ENCODE results near the gene CIB4. TPM values are rescaled to one million over a fixed set of nuclear protein-coding genes. Genes with fewer than 3 reads are reported as not detected.

The CIB4 gene
- total and polyA plus RNA-seq, 9 of the 15 experiments (the other 6 are each of a cell fraction or from before 2014, with no cell fraction given) = not detected

DNA sequence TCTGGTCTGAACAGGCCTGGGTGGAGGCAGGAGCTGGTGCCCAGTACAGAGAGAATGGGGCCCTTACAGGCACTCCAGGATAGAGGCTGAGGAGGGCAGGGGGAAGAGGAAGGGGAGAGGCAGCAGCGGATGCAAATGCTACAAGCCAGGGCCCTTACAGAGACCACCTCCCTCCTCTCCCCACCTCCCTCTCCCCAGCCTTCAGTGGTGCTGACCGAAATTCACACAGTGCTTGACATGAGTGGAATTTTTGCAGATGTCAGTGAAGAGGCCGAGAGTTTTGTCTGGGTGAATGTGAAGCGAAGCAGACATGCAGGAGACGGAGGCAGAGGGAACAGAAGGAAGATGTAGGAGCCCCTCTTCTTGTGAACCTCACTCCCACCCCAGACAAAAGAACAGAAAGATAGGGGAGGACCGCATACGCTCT, 31.9 kb downstream of the CIB4 start:
- intact Hi-C loops (cut with micrococcal nuclease) = loop anchor here (5.0 kb wide), 1 partner anchor 233 kb away; no protein-coding TSS in a partner anchor

More for the DNA sequence above, 31.9 kb downstream of the CIB4 start:
- Histone ChIP-seq H3K9ac (ENCODE audit: insufficient read depth in 1 of 2, low read depth in 2 of 2, low read length in 2 of 2) (no peak overlapping the region), H3K4me1 (replicated peaks in 1 of 2; ENCODE audit: control insufficient read depth in 2 of 2, insufficient read depth in 2 of 2, low read length in 2 of 2) (no peaks in the 10 kb centered on the region), H3K36me3 (ENCODE audit: control insufficient read depth, insufficient read depth, low read length) (no peaks in the 10 kb centered on the region), H3K27ac (ENCODE audit: extremely low read depth, low read depth, low read length) (no peak overlapping the region), H3K79me2 (ENCODE audit: control insufficient read depth, insufficient read depth, low read length) (no peaks in the 10 kb centered on the region), H3K4me2 (ENCODE audit: insufficient read depth, low read length) (no peak overlapping the region), H4K20me1 (replicated peaks; ENCODE audit: control insufficient read depth, insufficient read depth, low read length) (no peaks in the 10 kb centered on the region), H3K9me3 (replicated peaks; ENCODE audit: control insufficient read depth, insufficient read depth, low read depth, low read length) (no peaks in the 10 kb centered on the region; the same call in 1 of the 2 replicates), H3K27me3 (ENCODE audit: control insufficient read depth in 2 of 2, insufficient read depth in 2 of 2, low read length in 2 of 2) (peaks cover 9 to 66% of the 10 kb centered on the region in 2 experiments; a peak in 4 of 5 replicates), H3K9me1 (ENCODE audit: control insufficient read depth, insufficient read depth, low read length) (no peaks in the 10 kb centered on the region), H3K4me3 (no peak overlapping the region), H2AFZ (ENCODE audit: low read depth, low read length) (no peak overlapping the region)
- BruUV-seq (replicated peaks) = no TSS peak
- POLR2A ChIA-PET = no interaction called here
- no peak for DNase-seq (ENCODE audit: extremely low read depth in 1 of 4, low spot score in 3 of 4)
- CTCF ChIA-PET (ENCODE audit: low intra/inter-chr PET ratio) = interaction anchor here (0.7 to 0.9 kb wide), 2 partner anchors 136 to 150 kb away, joined by 3 read pairs; no protein-coding TSS in a partner anchor
- no peak for FAIRE-seq
- ATAC-seq = no peak
- WGBS (ENCODE audit: insufficient coverage, low coverage, missing lambda C conversion rate) = 11% methylated on average over 6 of the region's 7 CpGs
- in situ Hi-C loops (cut with MboI) = no loop called here
- TF ChIP-seq SOX6 (IDR thresholded peaks at IDR 0.05) (no peak), RFX7 (CRISPR knock-in tag; IDR thresholded peaks at IDR 0.05) (no peak), TGIF2 (CRISPR knock-in tag; IDR thresholded peaks at IDR 0.05) (no peak), SFPQ (IDR thresholded peaks at IDR 0.05; ENCODE audit: low read depth, low read length) (no peak), ZNF696 (CRISPR knock-in tag; conservative IDR thresholded peaks at IDR 0.05) (no peak), FOXK2 (conservative IDR thresholded peaks at IDR 0.05 in 1 of 2, IDR thresholded peaks at IDR 0.05 in 1 of 2; ENCODE audit: low read depth in 2 of 2) (no peak), MAZ (CRISPR knock-in tag; conservative IDR thresholded peaks at IDR 0.05 in 1 of 2, IDR thresholded peaks at IDR 0.05 in 1 of 2) (no peak), GABPA (tag; conservative IDR thresholded peaks at IDR 0.05; ENCODE audit: low read depth) (no peak), POLR2AphosphoS2 (IDR thresholded peaks at IDR 0.05; ENCODE audit: low read length) (no peak)
- TF ChIP-seq, protein P1, sequence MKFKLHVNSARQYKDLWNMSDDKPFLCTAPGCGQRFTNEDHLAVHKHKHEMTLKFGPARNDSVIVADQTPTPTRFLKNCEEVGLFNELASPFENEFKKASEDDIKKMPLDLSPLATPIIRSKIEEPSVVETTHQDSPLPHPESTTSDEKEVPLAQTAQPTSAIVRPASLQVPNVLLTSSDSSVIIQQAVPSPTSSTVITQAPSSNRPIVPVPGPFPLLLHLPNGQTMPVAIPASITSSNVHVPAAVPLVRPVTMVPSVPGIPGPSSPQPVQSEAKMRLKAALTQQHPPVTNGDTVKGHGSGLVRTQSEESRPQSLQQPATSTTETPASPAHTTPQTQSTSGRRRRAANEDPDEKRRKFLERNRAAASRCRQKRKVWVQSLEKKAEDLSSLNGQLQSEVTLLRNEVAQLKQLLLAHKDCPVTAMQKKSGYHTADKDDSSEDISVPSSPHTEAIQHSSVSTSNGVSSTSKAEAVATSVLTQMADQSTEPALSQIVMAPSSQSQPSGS (CRISPR knock-in tag; IDR thresholded peaks at IDR 0.05) = no peak
